Smooth muscle cell (in vitro differentiated cells): ENCODE results near the gene OXT. TPM values are rescaled to one million over a fixed set of nuclear protein-coding genes. Genes with fewer than 3 reads are reported as not detected.

Experiments used
- DNase-seq: peaks from one replicate; lab custom pipeline; 2025; ENCODE audit not compliant: unreplicated experiment; lab: John Stamatoyannopoulos, UW
- H2AFZ ChIP-seq: fragments of 200-600 bp; sonication (generic); 2 replicates; pipeline ENCODE4 v1.6.0; 2016; ENCODE audit warnings: antibody characterized with exemption, low read depth, mild to moderate bottlenecking
- H3F3A ChIP-seq: fragments of 200-600 bp; sonication (generic); 2 replicates; pipeline ENCODE4 v1.6.0; 2017; ENCODE audit warnings: antibody characterized with exemption, low read depth
- H3K27ac ChIP-seq: fragments of 200-600 bp; sonication (generic); 2 replicates; pipeline ENCODE4 v1.5.1; 2016; ENCODE audit warnings: low read depth, mild to moderate bottlenecking
- H3K27me3 ChIP-seq: fragments of 200-600 bp; sonication (generic); 2 replicates; pipeline ENCODE4 v1.6.1; 2016; ENCODE audit warnings: low read depth, mild to moderate bottlenecking
- H3K36me3 ChIP-seq: fragments of 200-600 bp; sonication (generic); 2 replicates; pipeline ENCODE4 v1.5.1; 2016; ENCODE audit warnings: low read depth
- H3K4me1 ChIP-seq: fragments of 200-600 bp; sonication (generic); 2 replicates; pipeline ENCODE4 v1.5.1; 2016; ENCODE audit warnings: low read depth
- H3K4me2 ChIP-seq: fragments of 200-600 bp; sonication (generic); 2 replicates; pipeline ENCODE4 v1.6.0; 2016; ENCODE audit warnings: mild to moderate bottlenecking
- H3K4me3 ChIP-seq: fragments of 200-600 bp; sonication (generic); 2 replicates; pipeline ENCODE4 v1.5.1; 2016; ENCODE audit warnings: mild to moderate bottlenecking
- H3K79me2 ChIP-seq: fragments of 200-600 bp; sonication (generic); 2 replicates; pipeline ENCODE4 v1.6.0; 2016; ENCODE audit warnings: low read depth, mild to moderate bottlenecking
- H3K9ac ChIP-seq: fragments of 200-600 bp; sonication (generic); 2 replicates; pipeline ENCODE4 v1.6.0; 2016; ENCODE audit warnings: low read depth
- H3K9me3 ChIP-seq: fragments of 200-600 bp; sonication (generic); replicated peaks from 2 replicates; pipeline ENCODE4 v1.5.1; 2016; ENCODE audit warnings: low read depth
- H4K20me1 ChIP-seq: fragments of 200-600 bp; sonication (generic); 2 replicates; pipeline ENCODE4 v1.6.0; 2016; ENCODE audit warnings: low read depth
- CTCF ChIP-seq: fragments of 200-600 bp; sonication (generic); IDR thresholded peaks from 2 replicates; pipeline ENCODE4 v1.5.1; 2017; ENCODE audit warnings: borderline replicate concordance, mild to moderate bottlenecking, antibody characterized with exemption; ENCODE audit not compliant: insufficient read depth, poor library complexity, severe bottlenecking
- WGBS: methylation state at CpG from one replicate; pipeline ENCODE4 v1.1.7; 2016; ENCODE audit warnings: low lambda C conversion rate; 5-methylcytosine and 5-hydroxymethylcytosine counted together
- polyA plus RNA-seq: library from polyadenylated mRNA; unstranded; fragments of >200 nt; fragmentation: Nextera tagmentation; extraction: Ambion mirVana; gene quantifications from 2 replicates; pipeline ENCODE4 v1.2.1, GENCODE V29; 2016
- total RNA-seq: library from RNA; depleted of rRNA; stranded (reverse); fragments of >200 nt; gene quantifications from 2 replicates; pipeline ENCODE4 v1.2.3, GENCODE V29; 2014

OXT gene
- total and polyA plus RNA-seq, 2 experiments from 2014 or later, result 2.8 TPM; not detected in 1

DNA sequence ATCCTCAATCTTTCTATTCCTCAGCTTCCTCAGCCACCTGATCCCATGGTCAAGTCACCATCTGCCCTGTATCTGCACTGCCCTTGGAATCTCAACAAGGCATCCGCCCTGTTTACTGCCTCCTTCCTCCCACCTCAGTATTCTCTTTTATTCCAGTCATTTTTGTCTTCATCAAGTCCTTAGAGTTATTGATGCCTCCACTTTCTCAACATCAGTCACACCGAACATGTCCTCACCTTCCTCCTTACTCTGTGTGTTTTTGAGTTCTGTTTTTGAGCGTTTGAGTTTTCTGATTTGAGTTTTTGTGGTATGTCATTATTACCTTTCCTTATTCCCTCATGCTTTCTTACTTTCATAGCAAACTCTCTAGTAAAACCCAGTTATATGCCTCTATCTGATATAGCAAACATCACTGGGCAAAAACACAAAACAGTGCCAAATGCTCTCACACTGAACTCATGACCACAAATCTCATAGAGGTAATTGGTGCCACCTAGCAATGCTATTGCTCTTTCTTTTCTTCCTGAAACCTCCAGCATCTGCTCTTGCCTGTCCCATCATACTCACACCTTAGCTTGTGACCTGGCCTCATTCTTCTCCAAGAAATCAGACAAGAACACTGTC is 39.8 kb upstream of the OXT start:
- no peaks in the 10 kb centered on the region for H3K4me1 ChIP-seq
- no peaks in the 10 kb centered on the region for H3K9me3 ChIP-seq
- no peak overlapping the region for H3K4me2 ChIP-seq
- TF ChIP-seq CTCF, result no peak
- no peak for DNase-seq
- H3K4me3 ChIP-seq, result no peak overlapping the region
- H4K20me1 ChIP-seq, result no peaks in the 10 kb centered on the region
- H3K27me3 ChIP-seq, result no peaks in the 10 kb centered on the region
- no peak overlapping the region for H3K9ac ChIP-seq
- H3K79me2 ChIP-seq, result no peaks in the 10 kb centered on the region
- 93% methylated on average over 3 of the region's 3 CpGs for WGBS
- no peaks in the 10 kb centered on the region for H3K36me3 ChIP-seq
- no peak overlapping the region for H2AFZ ChIP-seq
- H3F3A ChIP-seq, result no peaks in the 10 kb centered on the region
- H3K27ac ChIP-seq, result no peak overlapping the region

- DNase-seq, result no peak
- no peaks in the 10 kb centered on the region for H3K27me3 ChIP-seq
- H3F3A ChIP-seq, result no peaks in the 10 kb centered on the region
- 97% methylated on average over 8 of the region's 8 CpGs for WGBS
- H2AFZ ChIP-seq, result no peak overlapping the region
- H3K4me1 ChIP-seq, result no peaks in the 10 kb centered on the region
- no peak overlapping the region for H3K9ac ChIP-seq
- no peak overlapping the region for H3K27ac ChIP-seq
- no peaks in the 10 kb centered on the region for H3K79me2 ChIP-seq
- no peak for TF ChIP-seq CTCF
- no peaks in the 10 kb centered on the region for H3K9me3 ChIP-seq
- no peaks in the 10 kb centered on the region for H4K20me1 ChIP-seq
- H3K4me2 ChIP-seq, result no peak overlapping the region
- no peaks in the 10 kb centered on the region for H3K36me3 ChIP-seq
- H3K4me3 ChIP-seq, result no peak overlapping the region
Observed at GRCh38 chr20:3032624-3033023, 38.8 kb upstream of the OXT start.

DNA sequence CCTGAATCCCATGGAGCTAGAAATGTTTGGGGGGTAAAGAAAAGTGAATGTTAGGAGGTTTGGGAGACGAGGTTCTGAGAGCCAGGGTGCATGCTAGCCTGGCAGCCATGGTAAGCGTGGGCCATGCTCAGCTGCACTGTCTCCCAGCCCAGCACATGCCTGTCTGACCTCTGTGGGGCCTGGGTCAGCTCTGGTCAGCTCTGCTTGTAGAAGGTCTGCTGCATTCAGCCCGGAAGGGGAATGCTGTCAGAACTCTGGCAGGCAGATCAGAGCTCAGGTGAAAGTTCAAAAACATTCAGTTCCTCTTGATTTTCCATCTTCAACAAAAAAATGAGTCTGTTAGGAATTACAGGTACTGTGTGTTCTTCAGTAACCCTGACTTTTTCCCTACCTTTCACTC is 33.8 kb upstream of the OXT start:
- no peak overlapping the region for H3K9ac ChIP-seq
- no peaks in the 10 kb centered on the region for H3K36me3 ChIP-seq
- no peaks in the 10 kb centered on the region for H3K9me3 ChIP-seq
- H3K27me3 ChIP-seq, result no peaks in the 10 kb centered on the region
- H2AFZ ChIP-seq, result no peak overlapping the region
- H3K4me2 ChIP-seq, result no peak overlapping the region
- no peaks in the 10 kb centered on the region for H3K4me1 ChIP-seq
- no peaks in the 10 kb centered on the region for H4K20me1 ChIP-seq
- WGBS, result 87% methylated on average over 3 of the region's 3 CpGs
- no peak overlapping the region for H3K27ac ChIP-seq
- no peak for DNase-seq
- no peaks in the 10 kb centered on the region for H3F3A ChIP-seq
- no peak for TF ChIP-seq CTCF
- H3K79me2 ChIP-seq, result no peaks in the 10 kb centered on the region
- H3K4me3 ChIP-seq, result no peak overlapping the region

GRCh38 chr20:3038454-3038853 is 33.0 kb upstream of the OXT start:
- Histone ChIP-seq H3K27me3 (no peaks in the 10 kb centered on the region), H2AFZ (no peak overlapping the region), H4K20me1 (no peaks in the 10 kb centered on the region), H3F3A (no peaks in the 10 kb centered on the region), H3K4me3 (no peak overlapping the region), H3K27ac (no peak overlapping the region), H3K4me2 (no peak overlapping the region), H3K79me2 (no peaks in the 10 kb centered on the region), H3K4me1 (no peaks in the 10 kb centered on the region), H3K9me3 (no peaks in the 10 kb centered on the region), H3K9ac (no peak overlapping the region), H3K36me3 (no peaks in the 10 kb centered on the region)
- DNase-seq, result no peak
- no peak for TF ChIP-seq CTCF
- WGBS, result 80% methylated on average over 5 of the region's 5 CpGs
